GM12878 (cell line): ENCODE data around the gene ATXN7L1. TPM values are rescaled to one million over a fixed set of nuclear protein-coding genes. Genes with fewer than 3 reads are reported as not detected.

ENCODE experiments used
- ATAC-seq: fragments of 200-7000 bp; cut with Tn5 transposase; 3 replicates; pipeline ENCODE4 v1.9.1; 2020; ENCODE audit warnings: mild to moderate bottlenecking, moderate library complexity
- BruUV-seq: library from RNA; stranded (reverse); fragments of 400-500 nt; replicated peaks from 2 replicates; lab custom pipeline; 2021; lab: Mats Ljungman, UMichigan
- CTCF ChIA-PET: fragments of 300-600 bp; sonication (Branson Sonifier 250); formaldehyde crosslinking; extraction: SDS; loops from one replicate; lab custom pipeline; 2021; ENCODE audit warnings: inconsistent platforms; lab: Yijun Ruan, JAX
- POLR2A ChIA-PET: fragments of 350-600 bp; formaldehyde crosslinking; extraction: SDS; loops from one replicate; lab custom pipeline; 2021; ENCODE audit warnings: inconsistent platforms; lab: Charles Lee
- RAD21 ChIA-PET: fragments of 300-600 bp; sonication (Branson Sonifier 250); formaldehyde crosslinking; loops from one replicate; lab custom pipeline; 2023; ENCODE audit warnings: antibody characterized with exemption; ENCODE audit not compliant: unreplicated experiment; lab: Charles Lee
- SMC1A ChIA-PET: fragments of 300-600 bp; sonication (Branson Sonifier 250); formaldehyde crosslinking; loops from one replicate; lab custom pipeline; 2023; ENCODE audit not compliant: unreplicated experiment, uncharacterized antibody; lab: Charles Lee
- DNase-seq: peaks from one replicate; pipeline ENCODE4 v3.0.0-alpha.2; 2011; ENCODE audit warnings: low read depth, low spot score
- FAIRE-seq: peaks from 3 replicates; lab custom pipeline; 2011; peaks lifted over from hg19 to GRCh38; lab: Jason Lieb, UNC
- H2AFZ ChIP-seq: 2 replicates; pipeline ENCODE4 v1.6.0; 2011; ENCODE audit warnings: low read depth, low read length, control low read depth; ENCODE audit not compliant: control insufficient read depth
- H3K27ac ChIP-seq: 2 replicates; pipeline ENCODE4 v1.5.1; 2011; ENCODE audit warnings: control low read depth; ENCODE audit not compliant: control insufficient read depth, insufficient read depth
- H3K27me3 ChIP-seq, 2 experiments: replicated peaks in 1 of 2; 2 replicates each; pipeline versions ENCODE4 v1.6.0 to v1.6.1; 2011; ENCODE audit warnings: low read length in 1 of 2; ENCODE audit not compliant: control insufficient read depth in 2 of 2, insufficient read depth in 2 of 2
- H3K36me3 ChIP-seq, 2 experiments: 2 replicates each; pipeline ENCODE4 v1.5.1; 2011; ENCODE audit warnings: low read length in 1 of 2; ENCODE audit not compliant: control insufficient read depth in 2 of 2, insufficient read depth in 2 of 2
- H3K4me1 ChIP-seq: 2 replicates; pipeline ENCODE4 v1.6.1; 2011; ENCODE audit warnings: mild to moderate bottlenecking, low read length, moderate library complexity, mixed read lengths; ENCODE audit not compliant: control insufficient read depth, insufficient read depth
- H3K4me2 ChIP-seq: 2 replicates; pipeline ENCODE4 v1.6.0; 2011; ENCODE audit warnings: control low read depth; ENCODE audit not compliant: control insufficient read depth, insufficient read depth
- H3K4me3 ChIP-seq: fragments of 200-600 bp; sonication (generic); 2 replicates; pipeline ENCODE4 v1.5.1; 2016
- H3K79me2 ChIP-seq: 2 replicates; pipeline ENCODE4 v1.6.0; 2011; ENCODE audit warnings: low read length; ENCODE audit not compliant: control insufficient read depth, insufficient read depth
- H3K9ac ChIP-seq: 2 replicates; pipeline ENCODE4 v1.8.0; 2011; ENCODE audit warnings: low read length, control low read depth, mixed read lengths; ENCODE audit not compliant: control insufficient read depth, insufficient read depth
- H3K9me3 ChIP-seq: replicated peaks from 3 replicates; pipeline ENCODE4 v1.5.1; 2011; ENCODE audit warnings: mild to moderate bottlenecking, low read length; ENCODE audit not compliant: control insufficient read depth, insufficient read depth
- H4K20me1 ChIP-seq: 2 replicates; pipeline ENCODE4 v1.6.0; 2011; ENCODE audit not compliant: control insufficient read depth, insufficient read depth
- BCL11A ChIP-seq: IDR thresholded peaks from 2 replicates; pipeline ENCODE4 v1.6.1; 2011; ENCODE audit warnings: low read depth, low read length
- BCLAF1 ChIP-seq: fragments of 450-650 bp; IDR thresholded peaks from 2 replicates; pipeline ENCODE4 v1.6.1; 2017; ENCODE audit warnings: antibody characterized with exemption, mild to moderate bottlenecking, moderate library complexity
- BRCA1 ChIP-seq: IDR thresholded peaks from 2 replicates; pipeline ENCODE4 v1.6.1; 2011; ENCODE audit warnings: low read depth, low read length, improper control_type of control experiment
- CEBPB ChIP-seq, 2 experiments: fragments of 150-350 bp in 1 of 2; IDR thresholded peaks; 2 replicates each; pipeline ENCODE4 v1.6.1; 2012 to 2014; ENCODE audit warnings: low read depth in 2 of 2, low read length in 2 of 2, borderline replicate concordance in 1 of 2, inconsistent platforms in 1 of 2
- EED ChIP-seq: sonication (generic); IDR thresholded peaks from 2 replicates; pipeline ENCODE4 v1.6.1; 2016; ENCODE audit warnings: antibody characterized with exemption, low read depth
- FOXM1 ChIP-seq: IDR thresholded peaks from 2 replicates; pipeline ENCODE4 v1.6.1; 2012; ENCODE audit warnings: low read depth, mild to moderate bottlenecking, inconsistent platforms, low read length, moderate library complexity
- RB1 ChIP-seq: fragments of 450-650 bp; formaldehyde crosslinking; IDR thresholded peaks from 2 replicates; pipeline ENCODE4 v1.6.1; 2017; ENCODE audit warnings: mild to moderate bottlenecking, borderline replicate concordance
- RCOR1 ChIP-seq: conservative IDR thresholded peaks from 2 replicates; pipeline ENCODE4 v1.6.1; 2012; ENCODE audit warnings: low read depth, low read length, improper control_type of control experiment
- SIN3A ChIP-seq: IDR thresholded peaks from 2 replicates; pipeline ENCODE4 v1.6.1; 2012; ENCODE audit warnings: low read depth, low read length, improper control_type of control experiment
- SMAD1 ChIP-seq: fragments of 450-650 bp; IDR thresholded peaks from 2 replicates; pipeline ENCODE4 v1.6.1; 2018; ENCODE audit warnings: mild to moderate bottlenecking, low read depth; ENCODE audit not compliant: partially characterized antibody
- TAF1 ChIP-seq: IDR thresholded peaks from 2 replicates; pipeline ENCODE4 v1.6.1; 2011; ENCODE audit warnings: mild to moderate bottlenecking, low read depth, low read length, borderline replicate concordance
- WRNIP1 ChIP-seq: IDR thresholded peaks from 2 replicates; pipeline ENCODE4 v1.6.1; 2011; ENCODE audit warnings: low read depth, low read length, improper control_type of control experiment, borderline replicate concordance
- YY1 ChIP-seq: IDR thresholded peaks from 2 replicates; pipeline ENCODE4 v1.6.1; 2011; ENCODE audit warnings: low read depth, mild to moderate bottlenecking, low read length
- ZNF24 ChIP-seq: fragments of 450-650 bp; IDR thresholded peaks from 2 replicates; pipeline ENCODE4 v1.6.1; 2017; ENCODE audit warnings: antibody characterized with exemption, mild to moderate bottlenecking
- ZNF687 ChIP-seq: fragments of 450-650 bp; IDR thresholded peaks from 2 replicates; pipeline ENCODE4 v1.6.1; 2017; ENCODE audit warnings: mild to moderate bottlenecking, moderate library complexity
- WGBS: methylation state at CpG from one replicate; pipeline ENCODE4 v1.1.6; 2016; ENCODE audit warnings: low lambda C conversion rate; ENCODE audit not compliant: insufficient replicate concordance, insufficient coverage; ENCODE audit errors: missing lambda C conversion rate; 5-methylcytosine and 5-hydroxymethylcytosine counted together
- in situ Hi-C: fragments of 300-500 bp; cut with MboI; formaldehyde crosslinking; loops from 9 replicates; pipeline ENCODE4 v1.14.3; 2018; ENCODE audit warnings: mixed read lengths
- intact Hi-C: fragments of 100-400 bp; cut with micrococcal nuclease; formaldehyde crosslinking; loops from one replicate; pipeline ENCODE4 v1.14.2; 2022; ENCODE audit not compliant: unreplicated experiment
- polyA plus RNA-seq, 11 experiments: library from polyadenylated mRNA; depleted of rRNA in 4 of 11; unstranded in 6 of 11; stranded (reverse) in 5 of 11; fragments of >200 nt; fragmentation: Nextera tagmentation in 4 of 11; fragmentation: Illumina TruSeq in 1 of 11; extraction: Ambion mirVana in 4 of 11; extraction: Trizol in 1 of 11; gene quantifications; 1 replicate in 1 of 11; 2 replicates in 10 of 11; pipeline versions ENCODE4 v1.2.1 to v1.2.3, GENCODE V29; 2011 to 2016; ENCODE audit warnings: inconsistent platforms in 2 of 11, missing spikeins in 2 of 11, low read depth in 1 of 11
- total RNA-seq, 4 experiments: library from RNA; depleted of rRNA in 3 of 4; stranded (reverse); fragments of >200 nt in 3 of 4; fragmentation: Illumina TruSeq in 1 of 4; extraction: Trizol in 1 of 4; gene quantifications; 2 replicates each; pipeline versions ENCODE4 v1.2.1 to v1.2.3, GENCODE V29; 2013 to 2021

Gene ATXN7L1
- total and polyA plus RNA-seq, 10 of the 15 experiments (the other 5 are each of a cell fraction or from before 2014, with no cell fraction given) = 0.40 to 2.9 (median 1.2) TPM

GRCh38 chr7:105707381-105707780 is 169.0 kb downstream of the ATXN7L1 start:
- no TSS peak for BruUV-seq
- ATAC-seq (no peak), DNase-seq (no peak), FAIRE-seq (no peak)
- intact Hi-C loops = no loop called here
- H3K4me1 ChIP-seq = no peaks in the 10 kb centered on the region
- TF ChIP-seq TAF1 = no peak
- no peak for TF ChIP-seq SIN3A
- no peak for TF ChIP-seq ZNF24
- TF ChIP-seq RB1 = no peak
- no peak for TF ChIP-seq CEBPB (IDR thresholded peaks at IDR 0.05; ENCODE audit: borderline replicate concordance in 1 of 2, low read depth in 2 of 2, low read length in 2 of 2)
- TF ChIP-seq WRNIP1 = no peak
- TF ChIP-seq YY1 = no peak
- TF ChIP-seq FOXM1 = no peak
- TF ChIP-seq BCLAF1 = no peak
- TF ChIP-seq BRCA1 = no peak
- TF ChIP-seq BCL11A = no peak
- no peak for TF ChIP-seq SMAD1
- TF ChIP-seq EED = no peak
- no peak for TF ChIP-seq RCOR1
- no peak for TF ChIP-seq ZNF687
- H3K27me3 ChIP-seq = no peaks in the 10 kb centered on the region
- H3K9ac ChIP-seq = no peak overlapping the region
- ChIA-PET CTCF (interaction anchor here (1.1 kb wide), 1 partner anchor 12 kb away, joined by 3 read pairs; no protein-coding TSS in a partner anchor), RAD21 (interaction anchor here (0.6 kb wide), 1 partner anchor 335 kb away, joined by 3 read pairs; no protein-coding TSS in a partner anchor), POLR2A (no interaction called here), SMC1A (no interaction called here)
- no peak overlapping the region for H3K4me2 ChIP-seq
- peaks cover 10% of the 10 kb centered on the region for H3K9me3 ChIP-seq
- no peak overlapping the region for H2AFZ ChIP-seq
- no peaks in the 10 kb centered on the region for H4K20me1 ChIP-seq
- 45% methylated on average over 3 of the region's 3 CpGs for WGBS
- H3K79me2 ChIP-seq = no peaks in the 10 kb centered on the region
- no peak overlapping the region for H3K4me3 ChIP-seq
- H3K36me3 ChIP-seq = no peaks in the 10 kb centered on the region
- H3K27ac ChIP-seq = no peak overlapping the region
- in situ Hi-C loops = no loop called here
